ENCODE data around the gene TMPO.
"Not testable (repeated sequence)": the region's sequence is repeated elsewhere in the genome, so short reads cannot be mapped to it uniquely, and the experiment has no call there.

The TMPO gene

DNA sequence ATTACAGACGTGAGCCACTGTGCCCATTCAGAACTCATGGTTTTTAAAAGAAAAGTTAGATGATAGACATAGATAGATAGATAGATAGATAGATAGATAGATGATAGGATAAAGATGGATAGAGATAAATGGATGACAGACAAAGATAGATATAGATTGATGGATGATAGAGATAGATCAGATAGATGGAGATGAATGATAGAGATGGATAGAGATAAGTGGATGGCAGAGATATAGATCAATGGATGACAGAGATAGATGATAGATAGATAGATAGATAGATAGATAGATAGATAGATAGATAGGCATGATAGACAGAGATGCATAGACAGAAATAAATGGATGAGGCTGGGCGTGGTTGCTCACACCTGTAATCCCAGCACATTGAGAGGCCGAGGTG lies 64.4 kb downstream of the TMPO start:
- no peak for DNase-seq

DNA sequence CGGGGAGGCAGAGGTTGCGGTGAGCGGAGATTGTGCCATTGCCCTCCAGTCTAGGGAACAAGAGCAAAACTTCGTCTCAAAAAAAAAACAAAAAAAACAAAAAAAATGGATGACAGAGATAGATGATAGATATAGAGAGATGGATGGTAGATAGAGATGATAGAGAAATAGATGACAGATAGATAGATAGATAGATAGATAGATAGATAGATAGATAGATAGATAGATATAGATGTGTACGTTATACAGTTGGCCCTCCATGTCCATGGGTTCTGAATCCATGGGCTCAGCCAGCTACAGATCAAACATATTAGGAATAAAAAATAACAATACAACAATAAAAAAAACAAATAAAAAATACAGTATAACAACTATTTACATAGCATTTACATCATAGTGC lies 65.3 kb downstream of the TMPO start:
- DNase-seq = no peak

DNA sequence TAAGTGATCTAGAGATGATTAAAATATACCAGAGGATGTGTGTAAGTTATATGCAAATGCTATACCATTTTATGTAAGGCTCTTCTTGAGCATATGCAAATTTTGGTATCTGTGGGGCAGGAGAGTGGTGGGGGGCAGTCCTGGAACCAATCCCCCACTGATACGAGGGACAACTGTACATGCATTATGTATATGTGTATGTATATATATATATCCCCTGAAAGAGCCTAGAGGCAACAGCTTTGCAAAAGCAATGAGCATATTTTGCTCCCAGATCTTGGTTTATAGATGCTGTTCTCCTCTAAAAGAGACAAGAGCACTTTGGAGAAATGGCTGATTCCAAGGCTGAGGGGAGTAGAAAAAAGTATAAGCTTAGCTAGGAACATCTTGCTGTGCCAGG lies 65.7 kb downstream of the TMPO start:
- no peak for DNase-seq

- DNase-seq = no peak
These were observed 66.7 kb downstream of the TMPO start for GRCh38 chr12:98582093-98582492.

- no peak for DNase-seq
These were observed 71.7 kb downstream of the TMPO start for GRCh38 chr12:98587084-98587483.

GRCh38 chr12:98591209-98591608 lies 75.8 kb downstream of the TMPO start:
- DNase-seq = no peak

DNA sequence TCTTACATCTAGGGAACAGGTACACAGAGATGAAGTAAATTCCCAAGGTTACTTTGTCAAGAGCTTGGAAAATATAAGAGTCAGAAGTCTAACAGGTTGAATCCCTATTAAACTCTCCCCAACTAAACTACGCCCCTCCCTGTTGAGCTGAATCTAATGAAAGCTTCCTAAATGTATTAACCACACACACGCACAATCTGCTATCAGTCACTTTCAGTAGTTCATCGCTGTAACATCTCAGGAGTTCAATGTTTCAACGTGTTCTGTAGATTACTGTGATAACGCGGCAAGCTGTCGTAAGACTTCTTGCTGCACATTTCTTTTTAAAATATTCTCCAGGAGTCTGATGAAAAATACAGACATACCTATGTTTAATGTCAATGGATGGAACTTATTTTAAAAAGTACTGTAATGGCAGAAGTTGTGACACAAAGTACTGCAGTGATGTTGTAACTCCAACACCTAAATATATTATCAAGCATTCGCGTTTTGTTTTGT lies 77.5 kb downstream of the TMPO start:
- DNase-seq = no peak

DNA sequence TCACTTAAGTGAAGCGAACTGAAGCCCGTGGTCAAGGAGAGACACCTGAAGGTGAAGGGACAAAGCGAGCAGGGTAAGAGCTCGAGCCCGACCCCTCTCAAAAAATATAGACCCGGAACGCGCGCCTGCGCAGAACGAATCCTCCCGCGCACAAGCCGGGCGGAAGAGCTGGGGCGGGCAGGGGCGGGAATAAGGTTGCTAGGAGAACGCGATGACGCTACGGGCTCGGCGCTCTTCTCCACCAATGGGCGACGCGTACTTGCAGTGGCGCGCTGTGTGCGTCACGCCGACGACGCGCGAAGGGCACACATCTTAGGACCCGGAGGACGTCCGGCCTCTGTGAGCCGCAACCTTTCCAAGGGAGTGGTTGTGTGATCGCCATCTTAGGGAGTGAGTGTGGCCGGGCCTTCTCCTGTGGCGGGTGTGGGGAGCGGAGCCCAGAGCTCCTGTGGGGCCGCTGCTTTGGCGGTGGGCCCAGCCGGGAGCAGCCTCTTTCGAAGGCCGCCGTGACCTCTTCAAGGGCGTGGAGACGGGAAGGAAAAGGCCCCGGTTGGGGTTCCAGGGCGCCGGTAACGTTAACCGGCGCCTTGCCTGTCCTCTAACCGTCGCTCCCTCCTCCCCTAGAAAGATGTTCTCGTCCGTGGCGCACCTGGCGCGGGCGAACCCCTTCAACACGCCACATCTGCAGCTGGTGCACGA lies 78.1 kb downstream of the TMPO start, which contains the start of gene SLC25A3:
Gene SLC25A3, plus strand, starts transcription at position 336 of the 699 bp plus-strand sequence. Its CDS starts 293 bp downstream, at position 629.
- DNase-seq = peak; percentile 86

- DNase-seq = no peak
These were observed 78.9 kb downstream of the TMPO start for GRCh38 chr12:98594050-98594835.

DNA sequence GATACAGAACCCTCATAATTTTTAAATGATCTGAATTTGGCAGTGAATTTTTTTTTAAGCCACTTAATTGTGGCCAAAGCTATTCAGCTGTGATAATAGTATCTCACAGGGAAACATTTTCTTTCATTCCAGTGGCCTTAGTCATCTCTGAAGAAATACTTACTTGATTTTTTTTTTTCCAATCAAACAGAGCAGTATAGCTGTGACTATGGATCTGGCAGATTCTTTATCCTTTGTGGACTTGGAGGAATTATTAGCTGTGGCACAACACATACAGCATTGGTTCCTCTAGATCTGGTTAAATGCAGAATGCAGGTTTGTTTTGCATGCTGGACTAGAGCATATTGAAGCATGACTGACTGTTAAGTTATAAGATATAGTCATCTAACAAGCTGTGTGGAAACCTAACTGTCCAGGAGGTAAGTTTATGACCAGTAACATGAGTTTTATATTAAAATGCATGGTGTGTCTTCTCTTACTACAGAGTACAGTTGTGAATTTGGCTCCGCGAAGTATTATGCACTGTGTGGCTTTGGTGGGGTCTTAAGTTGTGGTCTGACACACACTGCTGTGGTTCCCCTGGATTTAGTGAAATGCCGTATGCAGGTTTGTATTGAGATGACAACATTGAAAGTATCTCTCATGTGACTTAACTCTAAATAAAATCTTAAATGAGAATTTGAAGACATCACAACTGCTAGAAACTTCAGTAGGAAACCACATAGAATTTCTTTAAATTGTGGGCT lies 80.0 kb downstream of the TMPO start:
- no peak for DNase-seq

DNA sequence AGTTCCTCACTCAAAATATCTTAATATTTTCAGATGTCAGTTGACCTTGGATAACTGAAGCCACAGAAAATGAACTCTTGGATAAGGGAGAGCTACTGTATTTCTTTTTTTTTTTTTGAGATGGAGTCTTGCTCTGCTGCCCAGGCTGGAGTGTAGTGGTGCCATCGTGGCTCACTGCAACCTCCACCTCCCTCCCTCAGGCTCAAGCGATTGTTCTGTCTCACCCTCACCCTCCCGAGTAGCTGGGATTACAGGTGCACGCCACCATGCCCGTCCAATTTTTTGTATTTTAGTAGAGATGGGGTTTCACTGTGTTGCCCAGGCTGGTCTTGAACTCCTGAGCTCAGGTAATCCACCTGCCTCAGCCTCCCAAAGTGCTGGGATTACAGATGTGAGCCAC lies 81.9 kb downstream of the TMPO start:
- not testable (repeated sequence) for DNase-seq
